ENCODE results near the gene SPSB2.

DNA sequence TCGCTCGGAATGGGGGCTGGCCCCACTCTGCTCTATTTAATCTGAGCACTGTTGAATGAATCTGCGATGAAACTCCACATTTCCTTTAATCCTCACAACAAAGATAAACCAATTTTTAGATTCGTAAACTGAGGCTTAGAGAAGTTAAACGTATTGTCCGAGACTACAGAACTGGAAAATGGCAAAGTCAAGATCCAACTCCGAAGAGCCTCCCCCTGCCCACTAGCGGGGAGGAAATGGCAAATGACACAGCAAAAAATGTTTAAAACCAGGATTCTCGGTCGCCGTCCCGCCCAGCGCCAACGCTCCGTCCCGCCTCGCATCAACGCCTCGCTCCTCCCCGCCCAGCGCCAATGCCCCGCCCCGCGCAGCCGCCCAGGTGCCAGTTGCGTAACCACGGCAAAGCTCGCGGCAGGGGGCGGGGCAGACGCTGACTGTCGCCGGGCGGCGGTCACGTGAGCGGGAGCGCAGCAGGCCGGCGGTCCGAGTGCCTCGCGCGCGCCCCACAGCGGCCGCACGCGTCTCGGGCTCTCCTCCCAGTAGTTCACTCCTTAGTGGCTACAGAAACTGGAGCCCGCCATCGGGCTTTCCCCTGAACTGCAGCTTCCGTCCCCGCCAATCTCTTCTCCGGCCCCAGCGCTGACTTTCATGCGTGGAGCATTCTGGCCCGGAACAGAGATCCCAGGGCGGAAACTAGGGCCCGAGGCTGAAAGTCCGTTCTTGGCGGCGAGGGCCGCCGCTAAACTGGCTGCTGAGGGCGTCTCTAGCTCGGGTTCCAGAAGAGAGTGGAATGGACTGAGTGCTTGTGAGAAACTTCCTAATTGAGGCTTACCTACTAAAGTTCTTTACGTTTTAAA is 17.9 kb upstream of the SPSB2 start:
- TF ChIP-seq, protein P1, sequence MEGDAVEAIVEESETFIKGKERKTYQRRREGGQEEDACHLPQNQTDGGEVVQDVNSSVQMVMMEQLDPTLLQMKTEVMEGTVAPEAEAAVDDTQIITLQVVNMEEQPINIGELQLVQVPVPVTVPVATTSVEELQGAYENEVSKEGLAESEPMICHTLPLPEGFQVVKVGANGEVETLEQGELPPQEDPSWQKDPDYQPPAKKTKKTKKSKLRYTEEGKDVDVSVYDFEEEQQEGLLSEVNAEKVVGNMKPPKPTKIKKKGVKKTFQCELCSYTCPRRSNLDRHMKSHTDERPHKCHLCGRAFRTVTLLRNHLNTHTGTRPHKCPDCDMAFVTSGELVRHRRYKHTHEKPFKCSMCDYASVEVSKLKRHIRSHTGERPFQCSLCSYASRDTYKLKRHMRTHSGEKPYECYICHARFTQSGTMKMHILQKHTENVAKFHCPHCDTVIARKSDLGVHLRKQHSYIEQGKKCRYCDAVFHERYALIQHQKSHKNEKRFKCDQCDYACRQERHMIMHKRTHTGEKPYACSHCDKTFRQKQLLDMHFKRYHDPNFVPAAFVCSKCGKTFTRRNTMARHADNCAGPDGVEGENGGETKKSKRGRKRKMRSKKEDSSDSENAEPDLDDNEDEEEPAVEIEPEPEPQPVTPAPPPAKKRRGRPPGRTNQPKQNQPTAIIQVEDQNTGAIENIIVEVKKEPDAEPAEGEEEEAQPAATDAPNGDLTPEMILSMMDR (IDR thresholded peaks at IDR 0.05 in 2 of 3, conservative IDR thresholded peaks at IDR 0.05 in 1 of 3; ENCODE audit: insufficient read depth in 2 of 3, low read depth in 1 of 3, low read length in 3 of 3): peak; percentile 78 to 95 (median 88)
- peak; percentile 74; the same call in 1 of the 2 replicates for TF ChIP-seq GATAD2B (IDR thresholded peaks at IDR 0.05; ENCODE audit: borderline replicate concordance)

All from K562 (cell line).